Kidney (tissue), 14 donors: ENCODE measurements around the gene NKX2-8. TPM values are rescaled to one million over a fixed set of nuclear protein-coding genes. Genes with fewer than 3 reads are reported as not detected.

Experiments
- DNase-seq, 5 donors: peaks; one replicate each; pipeline ENCODE4 v3.0.0-alpha.2; 2013 to 2020
- FAIRE-seq: peaks from 2 replicates; lab custom pipeline; 2012; peaks lifted over from hg19 to GRCh38; lab: Jason Lieb, UNC
- H3K27ac ChIP-seq, 2 donors: one replicate each; pipeline ENCODE4 v1.7.0; 2013; ENCODE audit warnings: low read depth in 2 of 2, low read length in 2 of 2, inconsistent platforms in 1 of 2
- H3K27me3 ChIP-seq: one replicate; pipeline ENCODE4 v1.7.1; 2013; ENCODE audit warnings: low read length, inconsistent platforms; ENCODE audit not compliant: control insufficient read depth, insufficient read depth
- H3K36me3 ChIP-seq, 3 donors: one replicate each; pipeline versions ENCODE4 v1.7.0 to v1.7.1; 2013; ENCODE audit warnings: low read length in 3 of 3, control low read depth in 1 of 3, inconsistent platforms in 1 of 3; ENCODE audit not compliant: insufficient read depth in 3 of 3, control insufficient read depth in 2 of 3
- H3K4me1 ChIP-seq, 3 donors: one replicate each; pipeline versions ENCODE4 v1.7.0 to v1.7.1; 2013; ENCODE audit warnings: low read length in 3 of 3, inconsistent platforms in 1 of 3, low read depth in 1 of 3; ENCODE audit not compliant: control insufficient read depth in 2 of 3, insufficient read depth in 2 of 3
- H3K4me3 ChIP-seq, 3 donors: one replicate each; pipeline versions ENCODE4 v1.7.0 to v1.8.1; 2013; ENCODE audit warnings: low read length in 3 of 3, control low read depth in 1 of 3, inconsistent platforms in 1 of 3
- H3K9ac ChIP-seq, 3 donors: one replicate each; pipeline versions ENCODE4 v1.7.0 to v1.7.1; 2013; ENCODE audit warnings: low read length in 3 of 3, control low read depth in 1 of 3, inconsistent platforms in 1 of 3
- H3K9me3 ChIP-seq, 3 donors: one replicate each; pipeline versions ENCODE4 v1.7.0 to v1.7.1; 2013; ENCODE audit warnings: low read length in 3 of 3, control low read depth in 1 of 3, inconsistent platforms in 1 of 3; ENCODE audit not compliant: control insufficient read depth in 2 of 3, insufficient read depth in 1 of 3
- CTCF ChIP-seq: IDR thresholded peaks from 3 replicates; pipeline ENCODE4 v1.5.1; 2012; ENCODE audit warnings: mild to moderate bottlenecking, moderate library complexity, borderline replicate concordance; ENCODE audit not compliant: insufficient read depth; ENCODE audit errors: extremely low read depth
- intact Hi-C: fragments of 100-400 bp; cut with DNase I; formaldehyde crosslinking; loops from one replicate; pipeline ENCODE4 v1.11.1; 2022
- polyA plus RNA-seq: library from polyadenylated mRNA; stranded (reverse); fragments of 350-450 nt; fragmentation: Illumina TruSeq; extraction: RNeasy Lipid Tissue Mini Kit (QIAGEN cat#74804); gene quantifications from one replicate; pipeline ENCODE4 v1.2.3, GENCODE V29; 2014; ENCODE audit warnings: low read depth, low replicate concordance; ENCODE audit not compliant: insufficient read depth
- total RNA-seq: library from RNA; stranded (reverse); fragmentation: NEBNext Ultra II Directional; extraction: Animal tissue kit (Norgen Biotek cat#: 25700); gene quantifications from one replicate; pipeline ENCODE4 v1.2.1, GENCODE V29; 2021
- donor health status: control.
- donor health status: control.
- donor health status: control.
- donor health status: control.
- donor health status: control.
- donor health status: DM: yes; HTN: yes; CAD: no.
- donor health status: Normal renal cell carcinoma (clear cell type).

The NKX2-8 gene
- total and polyA plus RNA-seq, 2 donors from 2014 or later: not detected

DNA sequence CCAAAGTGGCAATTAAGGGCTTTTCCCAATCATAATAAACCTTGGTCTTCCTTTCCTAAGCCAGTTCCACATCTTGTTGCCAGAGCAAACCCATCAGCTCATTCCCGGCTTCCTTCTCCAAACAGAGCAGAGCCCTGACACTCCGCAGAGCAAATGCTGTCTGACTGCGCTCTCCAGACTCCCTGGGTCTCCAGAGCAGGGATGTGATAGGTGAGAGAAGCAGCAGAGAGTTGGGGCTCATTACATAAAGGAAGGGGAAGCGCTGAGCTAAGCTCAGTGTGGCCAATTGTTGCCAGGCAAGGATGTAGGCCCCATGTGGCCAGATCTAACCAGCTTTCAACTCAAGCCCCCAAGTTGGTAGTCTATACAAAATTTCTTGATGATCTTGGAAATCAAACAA, 43.0 kb upstream of the NKX2-8 start:
- H3K27me3 ChIP-seq: no peaks in the 10 kb centered on the region
- no peak overlapping the region for H3K4me3 ChIP-seq
- intact Hi-C loops: no loop called here
- no peak overlapping the region for H3K9ac ChIP-seq
- no peak for TF ChIP-seq CTCF
- no peaks in the 10 kb centered on the region for H3K4me1 ChIP-seq
- FAIRE-seq (no peak), DNase-seq (no peak)
- H3K36me3 ChIP-seq: no peaks in the 10 kb centered on the region
- no peak overlapping the region for H3K27ac ChIP-seq
- H3K9me3 ChIP-seq: peaks cover 0 to 2% (median 2%) of the 10 kb centered on the region in 3 donors

DNA sequence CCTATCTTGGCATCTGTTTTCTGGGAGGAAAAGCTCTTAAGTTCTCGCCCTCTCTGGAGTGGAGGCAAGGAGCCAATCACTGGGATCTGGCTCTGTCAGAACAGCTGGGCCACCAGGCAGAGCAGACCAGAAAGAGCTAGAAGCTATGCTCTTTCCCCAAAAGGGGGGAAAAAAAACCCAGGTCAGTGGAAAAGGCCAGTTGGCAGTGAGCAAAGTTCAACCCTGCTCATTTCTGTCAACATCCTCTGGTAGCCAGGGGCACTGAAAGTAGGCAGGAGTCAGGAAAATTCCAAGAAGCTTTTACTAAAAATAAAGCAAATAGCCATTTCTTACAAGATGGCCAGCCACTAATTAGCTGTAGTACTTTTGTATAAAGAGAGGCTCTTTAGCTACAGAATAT, 42.6 kb upstream of the NKX2-8 start:
- Histone ChIP-seq H3K9me3 (peaks cover 0 to 2% (median 2%) of the 10 kb centered on the region in 3 donors), H3K27ac (no peak overlapping the region), H3K9ac (no peak overlapping the region), H3K4me1 (no peaks in the 10 kb centered on the region), H3K4me3 (no peak overlapping the region), H3K27me3 (no peaks in the 10 kb centered on the region), H3K36me3 (no peaks in the 10 kb centered on the region)
- no peak for FAIRE-seq
- intact Hi-C loops: no loop called here
- no peak for DNase-seq
- no peak for TF ChIP-seq CTCF

- intact Hi-C loops: no loop called here
- DNase-seq (no peak), FAIRE-seq (no peak)
- Histone ChIP-seq H3K9ac (no peak overlapping the region), H3K36me3 (no peaks in the 10 kb centered on the region), H3K4me1 (no peaks in the 10 kb centered on the region), H3K4me3 (no peak overlapping the region), H3K9me3 (peaks cover 0 to 2% (median 2%) of the 10 kb centered on the region in 3 donors), H3K27me3 (no peaks in the 10 kb centered on the region), H3K27ac (no peak overlapping the region)
- TF ChIP-seq CTCF: no peak
Measured at GRCh38 chr14:36619853-36620252, 37.4 kb upstream of the NKX2-8 start.

GRCh38 chr14:36619131-36619530, 36.7 kb upstream of the NKX2-8 start:
- no peak for FAIRE-seq
- Histone ChIP-seq H3K27ac (no peak overlapping the region), H3K4me3 (no peak overlapping the region), H3K4me1 (no peaks in the 10 kb centered on the region), H3K9me3 (peaks cover 0 to 2% (median 2%) of the 10 kb centered on the region in 3 donors), H3K36me3 (no peaks in the 10 kb centered on the region), H3K9ac (no peak overlapping the region), H3K27me3 (no peaks in the 10 kb centered on the region)
- no peak for DNase-seq
- intact Hi-C loops: no loop called here
- TF ChIP-seq CTCF: no peak
